ENCODE data around the gene NKX1-1.
"Not testable (repeated sequence)": the region's sequence is repeated elsewhere in the genome, so short reads cannot be mapped to it uniquely, and the experiment has no call there.

Gene NKX1-1

DNA sequence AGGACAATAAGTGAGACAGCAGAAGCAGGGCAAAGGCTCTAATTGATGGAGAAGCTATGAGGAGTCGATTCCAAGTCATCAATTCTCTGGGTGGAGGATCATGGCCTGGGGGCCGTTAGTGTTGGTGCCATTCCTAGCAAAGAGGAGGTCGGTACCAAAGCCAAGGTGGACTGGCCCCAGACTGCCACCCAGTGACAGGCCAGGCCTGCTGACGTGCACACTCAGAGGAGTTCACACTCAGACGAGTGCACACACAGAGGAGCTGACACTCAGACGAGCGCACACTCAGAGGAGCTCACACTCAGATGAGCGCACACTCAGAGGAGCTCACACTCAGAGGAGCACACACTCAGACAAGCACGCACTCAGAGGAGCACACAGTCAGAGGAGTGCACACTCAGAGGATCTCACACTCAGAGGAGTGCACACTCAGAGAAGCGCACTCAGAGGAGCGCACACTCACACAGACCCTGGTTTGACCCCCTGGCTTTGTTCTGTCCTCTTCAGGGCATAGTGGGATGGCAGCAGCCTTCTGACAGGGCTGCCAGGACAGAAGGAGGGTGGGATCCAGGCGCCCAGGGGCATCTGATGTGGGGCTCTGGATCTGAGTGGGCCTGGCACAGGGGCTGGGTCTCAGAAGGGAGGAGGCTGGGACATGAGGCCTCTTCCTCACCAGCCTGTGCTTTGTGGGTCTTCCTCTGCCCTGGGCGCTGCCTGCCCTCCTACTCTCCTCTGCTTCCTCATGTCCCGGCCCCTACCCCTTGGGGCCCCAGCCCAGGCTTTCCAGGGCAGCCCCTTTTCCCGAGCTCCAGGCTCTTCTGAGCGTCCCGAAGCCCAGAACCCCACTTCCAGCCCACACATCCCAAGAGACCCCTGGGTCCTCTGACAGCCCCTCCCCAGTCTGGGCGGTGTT, 41.7 kb upstream of the NKX1-1 start:
- H3K4me1 ChIP-seq (ENCODE audit: control insufficient read depth in 5 of 5, insufficient read depth in 5 of 5, low read length in 5 of 5), result no peaks in the 10 kb centered on the region
- no peak overlapping the region for H3K9ac ChIP-seq (ENCODE audit: low read length in 5 of 5)
- H3K4me3 ChIP-seq (ENCODE audit: low read depth in 1 of 5, low read length in 5 of 5), result no peak overlapping the region
- H3K27me3 ChIP-seq (ENCODE audit: control insufficient read depth in 5 of 5, insufficient read depth in 4 of 5, low read length in 5 of 5), result peaks cover 13 to 41% (median 25%) of the 10 kb centered on the region in 5 donors
- H3K36me3 ChIP-seq (ENCODE audit: control insufficient read depth in 5 of 5, insufficient read depth in 5 of 5, low read length in 5 of 5), result no peaks in the 10 kb centered on the region
- peaks cover 0 to 8% (median 0%) of the 10 kb centered on the region in 5 donors for H3K9me3 ChIP-seq (ENCODE audit: control insufficient read depth in 5 of 5, low read length in 5 of 5)
- H3K27ac ChIP-seq (ENCODE audit: low read depth, low read length), result no peak overlapping the region

DNA sequence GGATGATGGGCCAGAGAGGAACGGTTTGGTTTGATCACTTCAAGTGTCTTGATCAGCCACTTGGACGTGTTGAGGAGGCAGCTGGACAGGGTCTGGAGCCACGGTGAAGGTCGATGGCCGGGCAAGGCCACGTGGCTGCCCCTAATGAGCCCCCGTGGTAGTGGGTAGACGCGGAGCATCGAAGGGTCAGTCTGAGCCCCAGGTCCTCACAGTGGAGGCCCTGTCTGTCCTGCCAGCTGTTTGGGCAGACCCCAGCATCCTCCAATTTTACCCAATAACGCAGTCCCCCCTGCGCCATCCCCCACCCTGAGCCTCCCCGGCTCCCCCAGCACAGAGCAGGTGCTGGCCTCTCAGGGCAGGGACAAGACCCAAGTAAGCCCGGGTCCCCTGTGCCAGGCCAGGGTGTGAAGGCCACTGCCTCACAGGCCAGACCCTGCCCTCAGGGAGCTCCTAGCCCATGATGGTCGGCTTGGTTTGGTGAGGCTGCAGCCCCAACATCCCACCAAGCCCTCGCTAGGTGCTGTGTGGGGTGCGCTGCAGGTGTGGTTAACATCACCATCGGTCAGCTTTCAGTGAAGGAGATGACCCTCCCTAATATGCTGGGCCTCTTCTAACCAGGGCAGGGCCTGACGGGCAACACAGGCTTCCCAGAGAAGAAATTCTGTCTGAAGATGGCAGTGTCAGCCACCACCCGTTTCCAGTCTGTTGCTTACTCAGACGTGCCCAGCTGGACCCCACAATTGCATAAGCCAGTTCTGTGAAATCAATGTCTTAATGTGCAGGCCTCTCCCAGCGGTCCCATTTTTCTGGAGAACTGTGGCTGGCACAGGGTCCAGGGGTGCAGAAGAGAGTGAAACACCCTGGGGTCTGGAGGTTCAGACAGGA, 40.5 kb upstream of the NKX1-1 start:
- no peak overlapping the region for H3K4me3 ChIP-seq (ENCODE audit: low read depth in 1 of 5, low read length in 5 of 5)
- no peak overlapping the region for H3K9ac ChIP-seq (ENCODE audit: low read length in 5 of 5)
- H3K4me1 ChIP-seq (ENCODE audit: control insufficient read depth in 5 of 5, insufficient read depth in 5 of 5, low read length in 5 of 5), result no peaks in the 10 kb centered on the region
- peaks cover 13 to 41% (median 25%) of the 10 kb centered on the region in 5 donors for H3K27me3 ChIP-seq (ENCODE audit: control insufficient read depth in 5 of 5, insufficient read depth in 4 of 5, low read length in 5 of 5)
- no peak overlapping the region for H3K27ac ChIP-seq (ENCODE audit: low read depth, low read length)
- no peaks in the 10 kb centered on the region for H3K36me3 ChIP-seq (ENCODE audit: control insufficient read depth in 5 of 5, insufficient read depth in 5 of 5, low read length in 5 of 5)
- H3K9me3 ChIP-seq (ENCODE audit: control insufficient read depth in 5 of 5, low read length in 5 of 5), result no peaks in the 10 kb centered on the region

DNA sequence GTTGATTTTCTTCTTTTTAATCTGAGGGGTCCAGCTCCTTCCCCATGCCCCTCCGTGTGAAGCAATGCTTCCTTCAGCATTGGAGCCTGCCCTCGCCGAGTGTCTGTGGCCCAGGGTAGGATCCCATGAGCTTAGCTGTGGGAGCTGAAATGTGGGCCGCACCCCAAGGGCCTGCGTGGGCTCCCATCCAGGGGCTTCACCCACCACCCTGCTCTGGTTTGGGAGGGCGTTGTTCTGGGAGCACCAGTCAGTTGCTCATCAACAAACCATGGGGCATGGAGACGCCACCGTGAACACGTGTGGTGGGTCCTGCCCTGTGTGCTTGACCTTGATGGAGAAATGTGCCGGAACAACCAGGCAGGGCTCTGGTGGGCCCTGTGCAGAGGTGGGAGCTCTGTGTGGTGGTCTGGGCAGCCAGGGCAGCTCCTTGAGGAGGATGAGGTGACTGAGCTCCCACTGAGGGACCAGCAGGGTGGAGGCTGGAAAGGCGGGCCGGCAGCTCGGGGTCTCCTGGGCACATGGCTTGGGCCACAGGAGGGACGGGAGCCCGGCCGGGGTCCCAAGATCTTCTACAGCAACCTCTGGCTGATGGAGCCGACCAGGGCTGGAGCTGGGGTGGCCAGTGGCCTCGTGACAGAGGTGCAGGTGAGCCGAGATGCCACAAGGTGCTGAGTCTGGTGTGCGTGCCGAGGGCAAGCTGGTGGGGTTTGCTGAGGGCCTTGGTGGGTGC, 39.6 kb upstream of the NKX1-1 start:
- Histone ChIP-seq H3K9ac (ENCODE audit: low read length in 5 of 5) (no peak overlapping the region), H3K27me3 (ENCODE audit: control insufficient read depth in 5 of 5, insufficient read depth in 4 of 5, low read length in 5 of 5) (peaks cover 13 to 33% (median 25%) of the 10 kb centered on the region in 5 donors), H3K36me3 (ENCODE audit: control insufficient read depth in 5 of 5, insufficient read depth in 5 of 5, low read length in 5 of 5) (no peaks in the 10 kb centered on the region), H3K27ac (ENCODE audit: low read depth, low read length) (no peak overlapping the region), H3K9me3 (ENCODE audit: control insufficient read depth in 5 of 5, low read length in 5 of 5) (no peaks in the 10 kb centered on the region), H3K4me3 (ENCODE audit: low read depth in 1 of 5, low read length in 5 of 5) (no peak overlapping the region), H3K4me1 (ENCODE audit: control insufficient read depth in 5 of 5, insufficient read depth in 5 of 5, low read length in 5 of 5) (no peaks in the 10 kb centered on the region)

DNA sequence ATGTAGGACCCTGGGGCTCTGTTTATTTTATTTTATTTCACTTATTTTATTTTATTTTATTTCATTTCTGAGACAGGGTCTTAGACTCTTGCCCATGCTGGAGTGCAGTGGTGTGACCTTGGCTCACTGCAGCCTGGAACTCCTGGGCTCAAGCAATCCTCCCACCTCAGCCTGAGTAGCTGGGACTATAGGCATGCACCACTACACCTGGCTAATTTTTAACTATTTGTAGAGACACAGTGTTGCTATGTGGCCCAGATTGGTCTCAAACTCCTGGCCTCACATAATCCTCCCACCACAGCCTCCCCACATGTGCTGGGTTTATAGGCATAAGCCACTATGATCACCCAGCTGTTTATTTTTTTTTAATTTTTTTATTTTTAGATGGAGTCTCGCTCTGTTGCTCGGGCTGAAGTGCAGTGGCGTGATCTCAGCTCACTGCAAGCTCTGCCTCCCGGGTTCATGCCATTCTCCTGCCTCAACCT, 37.5 kb upstream of the NKX1-1 start:
- H3K27me3 ChIP-seq (ENCODE audit: control insufficient read depth in 5 of 5, insufficient read depth in 4 of 5, low read length in 5 of 5), result peaks cover 7 to 19% (median 14%) of the 10 kb centered on the region in 5 donors
- not testable (repeated sequence) for H3K9me3 ChIP-seq (ENCODE audit: control insufficient read depth in 5 of 5, low read length in 5 of 5); H3K4me1 ChIP-seq (ENCODE audit: control insufficient read depth in 5 of 5, insufficient read depth in 5 of 5, low read length in 5 of 5); H3K36me3 ChIP-seq (ENCODE audit: control insufficient read depth in 5 of 5, insufficient read depth in 5 of 5, low read length in 5 of 5); H3K4me3 ChIP-seq (ENCODE audit: low read depth in 1 of 5, low read length in 5 of 5); H3K27ac ChIP-seq (ENCODE audit: low read depth, low read length); H3K9ac ChIP-seq (ENCODE audit: low read length in 5 of 5)

DNA sequence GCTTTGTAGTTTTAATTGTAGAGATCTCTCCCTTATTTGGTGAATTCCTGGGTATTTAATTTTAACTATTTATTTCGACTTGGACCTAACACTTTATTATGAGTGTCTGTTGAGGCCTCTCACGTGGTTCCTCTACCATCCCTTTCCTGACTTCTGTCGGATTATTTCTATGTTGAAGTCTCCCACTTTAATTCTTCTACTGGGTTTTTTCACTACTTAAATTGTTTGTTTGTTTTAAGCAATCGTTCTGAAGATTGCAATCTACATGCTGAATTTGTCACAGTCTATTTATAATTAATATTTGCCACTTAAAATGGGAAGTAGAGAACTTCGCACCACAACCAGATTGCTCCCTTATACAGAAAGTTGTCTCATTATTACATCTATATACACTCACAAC, 20.8 kb upstream of the NKX1-1 start:
- Histone ChIP-seq H3K27me3 (ENCODE audit: control insufficient read depth in 5 of 5, insufficient read depth in 4 of 5, low read length in 5 of 5) (peaks cover 0 to 4% (median 0%) of the 10 kb centered on the region in 5 donors), H3K4me3 (ENCODE audit: low read depth in 1 of 5, low read length in 5 of 5) (no peak overlapping the region), H3K9me3 (ENCODE audit: control insufficient read depth in 5 of 5, low read length in 5 of 5) (no peaks in the 10 kb centered on the region), H3K36me3 (ENCODE audit: control insufficient read depth in 5 of 5, insufficient read depth in 5 of 5, low read length in 5 of 5) (no peaks in the 10 kb centered on the region), H3K4me1 (ENCODE audit: control insufficient read depth in 5 of 5, insufficient read depth in 5 of 5, low read length in 5 of 5) (no peaks in the 10 kb centered on the region), H3K27ac (ENCODE audit: low read depth, low read length) (no peak overlapping the region), H3K9ac (ENCODE audit: low read length in 5 of 5) (no peak overlapping the region)

DNA sequence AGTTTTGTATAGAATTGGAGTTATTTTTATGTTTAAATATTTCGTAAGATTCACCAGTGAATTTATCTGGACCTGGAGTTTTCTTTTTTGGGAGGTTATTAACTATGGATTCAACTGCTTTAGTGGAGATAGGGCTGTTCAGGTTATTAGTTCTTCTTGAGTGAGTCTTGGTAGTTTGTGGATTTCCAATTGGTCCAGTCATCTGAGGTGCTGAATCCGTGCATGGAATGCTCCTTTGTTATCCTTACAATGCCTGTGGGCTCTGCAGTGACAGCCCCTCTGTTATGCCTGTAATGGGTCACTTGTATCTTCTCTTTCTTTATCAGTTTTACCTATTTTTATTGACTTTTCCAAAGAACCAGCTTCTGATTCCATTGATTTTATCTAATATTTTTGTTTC, 15.4 kb upstream of the NKX1-1 start:
- no peak overlapping the region for H3K9ac ChIP-seq (ENCODE audit: low read length in 5 of 5)
- H3K36me3 ChIP-seq (ENCODE audit: control insufficient read depth in 5 of 5, insufficient read depth in 5 of 5, low read length in 5 of 5), result no peaks in the 10 kb centered on the region
- H3K9me3 ChIP-seq (ENCODE audit: control insufficient read depth in 5 of 5, low read length in 5 of 5), result no peaks in the 10 kb centered on the region
- H3K27ac ChIP-seq (ENCODE audit: low read depth, low read length), result no peak overlapping the region
- no peaks in the 10 kb centered on the region for H3K4me1 ChIP-seq (ENCODE audit: control insufficient read depth in 5 of 5, insufficient read depth in 5 of 5, low read length in 5 of 5)
- H3K4me3 ChIP-seq (ENCODE audit: low read depth in 1 of 5, low read length in 5 of 5), result no peak overlapping the region
- peaks cover 8 to 23% (median 14%) of the 10 kb centered on the region in 5 donors for H3K27me3 ChIP-seq (ENCODE audit: control insufficient read depth in 5 of 5, insufficient read depth in 4 of 5, low read length in 5 of 5)

DNA sequence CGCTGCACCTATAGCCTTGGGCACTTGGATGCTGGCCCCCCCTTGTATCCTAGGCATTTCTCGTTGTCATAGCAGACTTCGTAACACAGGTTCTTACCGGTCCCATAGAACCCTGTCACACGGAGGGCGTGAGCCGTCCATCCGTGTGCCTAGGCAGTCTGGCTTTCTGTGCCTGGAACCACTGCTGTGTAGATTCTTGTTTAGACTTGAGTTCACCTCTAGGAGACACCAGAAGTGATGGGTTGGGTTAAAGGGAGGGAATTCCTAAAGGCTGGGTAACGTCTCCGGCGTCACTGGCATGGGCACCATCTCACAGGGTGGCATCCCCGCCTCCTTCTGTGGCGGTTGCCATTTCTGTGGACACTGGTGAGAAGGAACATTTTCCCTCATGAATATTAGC, 13.5 kb upstream of the NKX1-1 start:
- Histone ChIP-seq H3K27me3 (ENCODE audit: control insufficient read depth in 5 of 5, insufficient read depth in 4 of 5, low read length in 5 of 5) (peaks cover 15 to 32% (median 29%) of the 10 kb centered on the region in 5 donors), H3K9ac (ENCODE audit: low read length in 5 of 5) (no peak overlapping the region), H3K27ac (ENCODE audit: low read depth, low read length) (no peak overlapping the region), H3K4me1 (ENCODE audit: control insufficient read depth in 5 of 5, insufficient read depth in 5 of 5, low read length in 5 of 5) (no peaks in the 10 kb centered on the region), H3K4me3 (ENCODE audit: low read depth in 1 of 5, low read length in 5 of 5) (no peak overlapping the region), H3K36me3 (ENCODE audit: control insufficient read depth in 5 of 5, insufficient read depth in 5 of 5, low read length in 5 of 5) (no peaks in the 10 kb centered on the region), H3K9me3 (ENCODE audit: control insufficient read depth in 5 of 5, low read length in 5 of 5) (no peaks in the 10 kb centered on the region)

DNA sequence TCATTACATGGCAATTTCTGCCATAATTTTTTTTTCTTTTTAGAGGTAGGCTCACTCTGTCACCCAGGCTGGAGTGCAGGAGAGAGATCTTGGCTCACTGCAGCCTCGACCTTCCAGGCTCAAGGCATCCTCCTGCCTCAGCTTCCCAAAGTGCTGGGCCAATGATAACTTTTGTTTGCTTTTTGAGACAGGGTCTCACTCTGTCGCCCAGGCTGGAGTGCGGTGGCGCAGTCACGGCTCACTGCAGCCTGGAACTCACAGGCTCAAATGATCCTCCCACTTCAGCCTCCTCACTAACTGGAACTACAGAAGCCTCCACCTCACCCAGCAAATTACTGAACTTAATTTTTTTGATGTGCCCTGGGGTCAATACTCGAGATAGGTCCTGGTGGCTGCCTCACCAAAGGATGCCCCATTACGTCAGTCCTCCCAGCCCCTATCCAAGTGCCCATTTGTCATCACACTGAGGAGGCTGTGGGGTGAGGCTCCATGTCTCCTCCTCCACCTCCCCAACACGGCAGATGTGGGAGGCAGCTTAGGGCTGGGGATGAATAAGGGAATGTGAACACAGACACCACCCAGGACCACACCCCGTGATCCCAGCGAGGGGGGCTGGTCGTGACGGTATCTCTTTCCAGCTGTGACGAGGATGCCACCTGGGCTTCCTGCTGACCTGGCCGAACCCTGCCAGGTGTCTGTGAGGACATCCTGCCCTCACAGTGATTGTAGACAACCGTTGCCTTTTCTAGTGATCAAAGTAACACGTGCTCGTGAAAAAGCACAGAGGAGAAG, 12.4 kb upstream of the NKX1-1 start:
- H3K4me1 ChIP-seq (ENCODE audit: control insufficient read depth in 5 of 5, insufficient read depth in 5 of 5, low read length in 5 of 5), result no peaks in the 10 kb centered on the region
- no peaks in the 10 kb centered on the region for H3K9me3 ChIP-seq (ENCODE audit: control insufficient read depth in 5 of 5, low read length in 5 of 5)
- no peaks in the 10 kb centered on the region for H3K36me3 ChIP-seq (ENCODE audit: control insufficient read depth in 5 of 5, insufficient read depth in 5 of 5, low read length in 5 of 5)
- H3K4me3 ChIP-seq (ENCODE audit: low read depth in 1 of 5, low read length in 5 of 5), result no peak overlapping the region
- peaks cover 17 to 35% (median 31%) of the 10 kb centered on the region in 5 donors for H3K27me3 ChIP-seq (ENCODE audit: control insufficient read depth in 5 of 5, insufficient read depth in 4 of 5, low read length in 5 of 5)
- H3K9ac ChIP-seq (ENCODE audit: low read length in 5 of 5), result no peak overlapping the region
- no peak overlapping the region for H3K27ac ChIP-seq (ENCODE audit: low read depth, low read length)

Measured in subcutaneous abdominal adipose tissue (tissue), 5 donors.